Left lung (tissue), 10 donors: ENCODE data around the gene PATL2. TPM values are rescaled to one million over a fixed set of nuclear protein-coding genes. Genes with fewer than 3 reads are reported as not detected.

Experiments used
- ATAC-seq: fragments of 200-7000 bp; cut with Tn5 transposase; one replicate; pipeline ENCODE4 v1.9.1; 2020; ENCODE audit warnings: moderate library complexity
- DNase-seq, 4 donors: peaks; one replicate each; pipeline ENCODE4 v3.0.0-alpha.2; 2013 to 2020
- H3K27ac ChIP-seq, 2 donors: fragments of 200-600 bp; sonication (generic) in 1 of 2; one replicate each; pipeline versions ENCODE4 v1.5.0 to v1.8.0; 2020 to 2021
- H3K27me3 ChIP-seq, 2 donors: fragments of 200-600 bp; sonication (generic) in 1 of 2; one replicate each; pipeline versions ENCODE4 v1.5.0 to v1.8.0; 2020 to 2021
- H3K36me3 ChIP-seq, 2 donors: fragments of 200-600 bp; sonication (generic) in 1 of 2; one replicate each; pipeline versions ENCODE4 v1.5.0 to v1.8.0; 2020 to 2021
- H3K4me1 ChIP-seq, 2 donors: fragments of 200-600 bp; one replicate each; pipeline ENCODE4 v1.8.0; 2021
- H3K4me3 ChIP-seq, 2 donors: fragments of 200-600 bp; sonication (generic) in 1 of 2; one replicate each; pipeline versions ENCODE4 v1.5.0 to v1.8.0; 2020 to 2021; ENCODE audit warnings: mild to moderate bottlenecking in 1 of 2
- H3K9me3 ChIP-seq, 2 donors: fragments of 200-600 bp; sonication (generic) in 1 of 2; one replicate each; pipeline versions ENCODE4 v1.5.0 to v1.8.0; 2020 to 2021
- CTCF ChIP-seq, 2 donors: fragments of 200-600 bp; sonication (generic) in 1 of 2; IDR thresholded peaks; one replicate each; pipeline versions ENCODE4 v1.5.0 to v1.8.0; 2021; ENCODE audit warnings: antibody characterized with exemption in 2 of 2
- intact Hi-C, 2 donors: fragments of 100-400 bp; cut with DNase I; formaldehyde crosslinking; loops; one replicate each; pipeline versions ENCODE4 v1.11.2 to v1.14.2; 2022
- polyA plus RNA-seq, 6 donors: library from polyadenylated mRNA; unstranded; fragments of 120-200 nt; gene quantifications; one replicate each; pipeline ENCODE4 v1.2.1, GENCODE V29; 2013; ENCODE audit not compliant: insufficient read length in 6 of 6
- total RNA-seq, 2 donors: library from RNA; stranded (reverse); fragmentation: NEBNext Ultra II Directional; extraction: Animal tissue kit (Norgen Biotek cat#: 25700); gene quantifications; one replicate each; pipeline ENCODE4 v1.2.1, GENCODE V29; 2021
- donor health status: DM: no; HTN: yes; CAD: no.
- donor health status: DM: no; HTN: no; CAD: no.

The PATL2 gene
- total and polyA plus RNA-seq, 8 donors, result 0.88 to 3.8 (median 1.1) TPM

- Histone ChIP-seq H3K9me3 (no peaks in the 10 kb centered on the region), H3K4me3 (no peak within 1 kb of the TSS), H3K27me3 (no peaks in the 10 kb centered on the region), H3K36me3 (peaks cover 0 to 8% of the 10 kb centered on the region in 2 donors), H3K27ac (peak within 1 kb of the TSS; percentile 59 to 78), H3K4me1 (peaks cover 0 to 37% of the 10 kb centered on the region in 2 donors)
- DNase-seq, result no peak
- TF ChIP-seq CTCF (IDR thresholded peaks at IDR 0.05), result no peak
- intact Hi-C loops, result loop anchor here (5.0 to 10.0 kb wide), 2 partner anchors 71 to 74 kb away; partner anchors contain the start of gene SPG11 (in 2 of the 2)
- no peak for ATAC-seq
Observed at GRCh38 chr15:44736181-44736765, 25.1 kb upstream of the PATL2 start, which contains the start of gene TRIM69. Gene TRIM69, plus strand, starts transcription at chr15:44736528. Its CDS starts 177 bp downstream, at chr15:44736705.

GRCh38 chr15:44735482-44736180 is 24.5 kb upstream of the PATL2 start:
- intact Hi-C loops, result loop anchor here (5.0 to 10.0 kb wide), 2 partner anchors 71 to 73 kb away; partner anchors contain the start of gene SPG11 (in 2 of the 2)
- TF ChIP-seq CTCF (IDR thresholded peaks at IDR 0.05), result no peak
- peaks cover 6 to 44% of the 10 kb centered on the region in 2 donors for H3K4me1 ChIP-seq
- H3K9me3 ChIP-seq, result no peaks in the 10 kb centered on the region
- DNase-seq (no peak), ATAC-seq (peak; percentile 70)
- no peaks in the 10 kb centered on the region for H3K27me3 ChIP-seq
- no peak overlapping the region for H3K4me3 ChIP-seq
- H3K36me3 ChIP-seq, result peaks cover 0 to 9% of the 10 kb centered on the region in 2 donors
- H3K27ac ChIP-seq, result peak overlapping the region; percentile 59 to 78

- DNase-seq, result no peak
- no peaks in the 10 kb centered on the region for H3K27me3 ChIP-seq
- ATAC-seq, result no peak
- no peak for TF ChIP-seq CTCF (IDR thresholded peaks at IDR 0.05)
- peaks cover 0 to 9% of the 10 kb centered on the region in 2 donors for H3K36me3 ChIP-seq
- intact Hi-C loops, result loop anchor here (5.0 to 10.0 kb wide), 2 partner anchors 70 to 73 kb away; partner anchors contain the start of gene SPG11 (in 2 of the 2)
- no peak overlapping the region for H3K4me3 ChIP-seq
- peaks cover 8 to 50% of the 10 kb centered on the region in 2 donors for H3K4me1 ChIP-seq
- H3K27ac ChIP-seq, result peak overlapping the region; percentile 59 to 78
- no peaks in the 10 kb centered on the region for H3K9me3 ChIP-seq
Observed at GRCh38 chr15:44734839-44735481, 23.8 kb upstream of the PATL2 start.

DNA sequence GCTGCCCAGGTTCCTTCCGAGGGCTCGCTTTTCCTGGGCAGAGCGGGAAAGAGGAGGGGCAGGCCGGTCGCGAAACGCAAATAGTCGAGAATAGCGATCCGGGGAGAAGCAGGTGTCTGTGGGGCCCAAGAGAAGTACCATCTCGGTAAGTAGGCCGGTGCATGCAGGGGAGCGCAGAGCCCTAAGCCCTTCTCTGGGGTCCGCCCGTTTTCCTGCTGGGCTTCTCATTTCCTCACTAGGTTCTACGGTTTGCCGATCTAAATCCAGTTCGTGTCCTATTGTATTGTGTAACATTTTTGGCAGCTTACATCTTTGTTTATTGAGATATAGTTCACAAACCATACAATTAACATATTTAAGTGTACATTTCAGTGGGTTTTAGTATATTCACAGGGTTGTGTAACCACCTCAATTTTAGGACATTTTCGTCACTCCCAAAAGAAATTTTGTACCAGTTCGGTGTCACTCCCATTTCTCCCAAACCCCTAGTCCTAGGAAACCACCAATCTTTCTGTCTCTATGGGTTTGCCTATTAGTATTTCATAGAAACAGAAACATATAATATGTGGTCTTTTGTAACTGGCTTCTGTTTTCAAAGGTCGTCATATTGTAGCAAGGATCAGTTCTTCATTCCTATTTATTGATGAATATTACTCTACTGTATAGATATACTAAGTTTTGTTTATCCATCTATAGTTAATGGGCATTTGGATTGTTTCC is 18.4 kb upstream of the PATL2 start:
- DNase-seq, result peak in 1 of 4 donors; percentile 81
- ATAC-seq, result peak; percentile 24
- Histone ChIP-seq H3K9me3 (no peaks in the 10 kb centered on the region), H3K27me3 (no peaks in the 10 kb centered on the region), H3K27ac (peak overlapping the region; percentile 98), H3K4me1 (peaks cover 14 to 65% of the 10 kb centered on the region in 2 donors), H3K4me3 (peak overlapping the region; percentile 64 to 72), H3K36me3 (peaks cover 0 to 9% of the 10 kb centered on the region in 2 donors)
- TF ChIP-seq CTCF (IDR thresholded peaks at IDR 0.05), result no peak
- intact Hi-C loops, result loop anchor here in 1 of 2 donors (10.0 kb wide), 1 partner anchor 65 kb away; the partner anchor contains the start of gene SPG11
